Measurements from ENCODE around the gene LMAN1L.

DNA sequence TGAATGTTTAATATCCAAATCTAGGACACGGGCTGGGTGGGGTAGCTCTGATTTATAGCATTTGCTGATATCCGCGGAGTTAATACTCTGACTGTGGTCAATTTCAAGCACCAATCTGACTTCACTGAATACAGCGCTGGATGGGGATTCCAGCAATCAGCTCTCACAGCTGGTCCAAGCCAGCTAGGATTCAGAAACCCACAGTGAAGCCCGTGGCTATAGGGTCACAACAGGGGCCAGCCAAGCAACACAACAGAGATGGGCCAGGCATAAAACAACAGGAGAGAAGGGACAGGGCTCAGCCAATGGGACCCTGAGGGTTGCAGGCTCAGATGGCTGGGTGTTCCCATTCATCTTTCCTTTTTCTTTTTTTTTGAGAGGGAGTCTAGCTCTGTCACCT lies 5.4 kb upstream of the LMAN1L start:
- TF ChIP-seq POLR2A (IDR thresholded peaks at IDR 0.05): no peak
- TF ChIP-seq, protein P1, sequence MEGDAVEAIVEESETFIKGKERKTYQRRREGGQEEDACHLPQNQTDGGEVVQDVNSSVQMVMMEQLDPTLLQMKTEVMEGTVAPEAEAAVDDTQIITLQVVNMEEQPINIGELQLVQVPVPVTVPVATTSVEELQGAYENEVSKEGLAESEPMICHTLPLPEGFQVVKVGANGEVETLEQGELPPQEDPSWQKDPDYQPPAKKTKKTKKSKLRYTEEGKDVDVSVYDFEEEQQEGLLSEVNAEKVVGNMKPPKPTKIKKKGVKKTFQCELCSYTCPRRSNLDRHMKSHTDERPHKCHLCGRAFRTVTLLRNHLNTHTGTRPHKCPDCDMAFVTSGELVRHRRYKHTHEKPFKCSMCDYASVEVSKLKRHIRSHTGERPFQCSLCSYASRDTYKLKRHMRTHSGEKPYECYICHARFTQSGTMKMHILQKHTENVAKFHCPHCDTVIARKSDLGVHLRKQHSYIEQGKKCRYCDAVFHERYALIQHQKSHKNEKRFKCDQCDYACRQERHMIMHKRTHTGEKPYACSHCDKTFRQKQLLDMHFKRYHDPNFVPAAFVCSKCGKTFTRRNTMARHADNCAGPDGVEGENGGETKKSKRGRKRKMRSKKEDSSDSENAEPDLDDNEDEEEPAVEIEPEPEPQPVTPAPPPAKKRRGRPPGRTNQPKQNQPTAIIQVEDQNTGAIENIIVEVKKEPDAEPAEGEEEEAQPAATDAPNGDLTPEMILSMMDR (IDR thresholded peaks at IDR 0.05): no peak
